GM20431 (cell line): ENCODE results near the gene PRKG1.

ENCODE experiments used
- in situ Hi-C: fragments of 300-500 bp; cut with MseI, MboI; formaldehyde crosslinking; loops from one replicate; pipeline ENCODE4 v1.15.0; 2020; ENCODE audit warnings: low sequenced_read_pairs; ENCODE audit not compliant: unreplicated experiment

Gene PRKG1

GRCh38 chr10:51911723-51912122 is 837.4 kb downstream of the PRKG1 start:
- in situ Hi-C loops, result no loop called here

- in situ Hi-C loops, result no loop called here
Observed at GRCh38 chr10:51915031-51915542, 840.8 kb downstream of the PRKG1 start.

GRCh38 chr10:51918440-51918839 is 844.2 kb downstream of the PRKG1 start:
- in situ Hi-C loops, result no loop called here

GRCh38 chr10:51918884-51919325 is 844.6 kb downstream of the PRKG1 start:
- in situ Hi-C loops, result no loop called here

- in situ Hi-C loops, result no loop called here
Observed at GRCh38 chr10:51920672-51921071, 846.4 kb downstream of the PRKG1 start.

- in situ Hi-C loops, result no loop called here
Observed at GRCh38 chr10:51924359-51924758, 850.1 kb downstream of the PRKG1 start.

- in situ Hi-C loops, result no loop called here
Observed at GRCh38 chr10:51926337-51926736, 852.0 kb downstream of the PRKG1 start.

- in situ Hi-C loops, result no loop called here
Observed at GRCh38 chr10:51928162-51928561, 853.9 kb downstream of the PRKG1 start.

GRCh38 chr10:51932530-51932929 is 858.2 kb downstream of the PRKG1 start:
- in situ Hi-C loops, result no loop called here

- in situ Hi-C loops, result no loop called here
Observed at GRCh38 chr10:51934373-51934772, 860.1 kb downstream of the PRKG1 start.

- in situ Hi-C loops, result no loop called here
Observed at GRCh38 chr10:51935341-51935740, 861.1 kb downstream of the PRKG1 start.

- in situ Hi-C loops, result no loop called here
Observed at GRCh38 chr10:51937308-51938140, 863.2 kb downstream of the PRKG1 start.

- in situ Hi-C loops, result loop anchor here (25.0 kb wide), 1 partner anchor 563 kb away; no protein-coding TSS in a partner anchor
Observed at GRCh38 chr10:51950371-51950995, 876.2 kb downstream of the PRKG1 start.

GRCh38 chr10:51950996-51951555 is 876.8 kb downstream of the PRKG1 start:
- in situ Hi-C loops, result loop anchor here (25.0 kb wide), 1 partner anchor 564 kb away; no protein-coding TSS in a partner anchor

GRCh38 chr10:51951601-51952000 is 877.3 kb downstream of the PRKG1 start:
- in situ Hi-C loops, result loop anchor here (25.0 kb wide), 1 partner anchor 564 kb away; no protein-coding TSS in a partner anchor

GRCh38 chr10:51952056-51952455 is 877.8 kb downstream of the PRKG1 start:
- in situ Hi-C loops, result loop anchor here (25.0 kb wide), 1 partner anchor 565 kb away; no protein-coding TSS in a partner anchor

GRCh38 chr10:51955696-51956095 is 881.4 kb downstream of the PRKG1 start:
- in situ Hi-C loops, result loop anchor here (25.0 kb wide), 1 partner anchor 568 kb away; no protein-coding TSS in a partner anchor

- in situ Hi-C loops, result loop anchor here (25.0 kb wide), 1 partner anchor 570 kb away; no protein-coding TSS in a partner anchor
Observed at GRCh38 chr10:51956822-51957221, 882.5 kb downstream of the PRKG1 start.

GRCh38 chr10:51960494-51960895 is 886.2 kb downstream of the PRKG1 start:
- in situ Hi-C loops, result loop anchor here (25.0 kb wide), 1 partner anchor 573 kb away; no protein-coding TSS in a partner anchor

GRCh38 chr10:51961401-51961800 is 887.1 kb downstream of the PRKG1 start:
- in situ Hi-C loops, result loop anchor here (25.0 kb wide), 1 partner anchor 574 kb away; no protein-coding TSS in a partner anchor
